HG02870 (cell line): Measurements from ENCODE around the gene SOCS3.

ENCODE experiments used
- ATAC-seq: cut with Tn5 transposase; IDR thresholded peaks from one replicate; pipeline ENCODE4 v1.9.1; 2021; ENCODE audit warnings: mild to moderate bottlenecking, moderate library complexity; ENCODE audit not compliant: unreplicated experiment

The SOCS3 gene

GRCh38 chr17:78368854-78369495 is 9.1 kb upstream of the SOCS3 start:
- no peak for ATAC-seq

GRCh38 chr17:78368348-78368747 is 8.5 kb upstream of the SOCS3 start:
- no peak for ATAC-seq

- no peak for ATAC-seq
These were observed 7.3 kb upstream of the SOCS3 start for GRCh38 chr17:78367193-78367592.

- ATAC-seq = no peak
These were observed 6.4 kb upstream of the SOCS3 start for GRCh38 chr17:78366109-78366848.

GRCh38 chr17:78365561-78366108 is 5.8 kb upstream of the SOCS3 start:
- no peak for ATAC-seq

- no peak for ATAC-seq
These were observed 4.8 kb upstream of the SOCS3 start for GRCh38 chr17:78364436-78365281.

- ATAC-seq = no peak
These were observed 2.8 kb upstream of the SOCS3 start for GRCh38 chr17:78362671-78363070.

- ATAC-seq = no peak
These were observed 2.4 kb upstream of the SOCS3 start for GRCh38 chr17:78362232-78362631.

- no peak for ATAC-seq
These were observed 1.4 kb upstream of the SOCS3 start for GRCh38 chr17:78361225-78361701.

GRCh38 chr17:78360371-78361224 is 721 bp upstream of the SOCS3 start:
- no peak for ATAC-seq

- ATAC-seq = no peak
These were observed 418 bp downstream of the SOCS3 start for GRCh38 chr17:78359321-78359996.

- no peak for ATAC-seq
These were observed 1.1 kb downstream of the SOCS3 start for GRCh38 chr17:78358538-78359320.

GRCh38 chr17:78357672-78358537 is 2.0 kb downstream of the SOCS3 start:
- ATAC-seq = no peak

- no peak for ATAC-seq
These were observed 2.7 kb downstream of the SOCS3 start for GRCh38 chr17:78357177-78357586.

- peak; percentile 62 for ATAC-seq
These were observed 3.7 kb downstream of the SOCS3 start for GRCh38 chr17:78356101-78356713.

- ATAC-seq = no peak
These were observed 4.2 kb downstream of the SOCS3 start for GRCh38 chr17:78355701-78356100.

GRCh38 chr17:78355045-78355641 is 4.7 kb downstream of the SOCS3 start:
- no peak for ATAC-seq
